H1 (cell line): ENCODE results near the gene TATDN2. TPM values are rescaled to one million over a fixed set of nuclear protein-coding genes. Genes with fewer than 3 reads are reported as not detected.
"Not testable (repeated sequence)": the region's sequence is repeated elsewhere in the genome, so short reads cannot be mapped to it uniquely, and the experiment has no call there.

ENCODE experiments used
- CTCF ChIA-PET: fragments of 300-600 bp; sonication (Branson Sonifier 250); formaldehyde crosslinking; loops from one replicate; lab custom pipeline; 2021; ENCODE audit not compliant: partially characterized antibody; lab: Charles Lee
- POLR2A ChIA-PET: fragments of 300-600 bp; sonication (Branson Sonifier 250); formaldehyde crosslinking; loops from one replicate; lab custom pipeline; 2021; ENCODE audit warnings: inconsistent platforms; ENCODE audit not compliant: partially characterized antibody; lab: Charles Lee
- DNase-seq, 2 experiments: peaks; one replicate each; pipeline versions ENCODE4 v3.0.0 to v3.0.0-alpha.2; 2010 to 2022; ENCODE audit warnings: low spot score in 2 of 2, low read depth in 1 of 2, mixed read lengths in 1 of 2
- FAIRE-seq: peaks from 2 replicates; lab custom pipeline; 2011; peaks lifted over from hg19 to GRCh38; lab: Jason Lieb, UNC
- H2AFZ ChIP-seq: 2 replicates; pipeline ENCODE4 v1.8.1; 2012; ENCODE audit warnings: low read length, inconsistent platforms
- H2AK5ac ChIP-seq: 2 replicates; pipeline ENCODE4 v1.6.1; 2013; ENCODE audit warnings: low read depth, low read length
- H2BK120ac ChIP-seq: replicated peaks from 2 replicates; pipeline ENCODE3; 2013; ENCODE audit warnings: low read depth, low read length, inconsistent platforms
- H2BK12ac ChIP-seq: 2 replicates; pipeline ENCODE4 v1.6.1; 2013; ENCODE audit warnings: low read depth, low read length
- H2BK15ac ChIP-seq: 2 replicates; pipeline ENCODE4 v1.6.1; 2013; ENCODE audit warnings: low read length
- H2BK20ac ChIP-seq: 2 replicates; pipeline ENCODE4 v1.6.1; 2013; ENCODE audit warnings: low read length
- H2BK5ac ChIP-seq: 2 replicates; pipeline ENCODE4 v1.6.1; 2013; ENCODE audit warnings: low read depth, low read length
- H3K14ac ChIP-seq: 2 replicates; pipeline ENCODE4 v1.6.1; 2013; ENCODE audit warnings: inconsistent platforms; ENCODE audit not compliant: insufficient read length
- H3K18ac ChIP-seq: 2 replicates; pipeline ENCODE4 v1.6.1; 2013; ENCODE audit warnings: low read length; ENCODE audit errors: extremely low read depth
- H3K23ac ChIP-seq: 2 replicates; pipeline ENCODE4 v1.6.1; 2013; ENCODE audit warnings: inconsistent platforms; ENCODE audit not compliant: insufficient read length
- H3K23me2 ChIP-seq: 2 replicates; pipeline ENCODE4 v1.6.1; 2013; ENCODE audit warnings: low read depth, low read length
- H3K27ac ChIP-seq: 2 replicates; pipeline ENCODE4 v1.6.1; 2011; ENCODE audit warnings: low read depth, low read length, inconsistent platforms
- H3K27me3 ChIP-seq, 4 experiments: replicated peaks in 1 of 4; 1 replicate in 1 of 4; 2 replicates in 3 of 4; pipeline versions ENCODE4 v1.6.1 to v1.8.1; 2011 to 2013; ENCODE audit warnings: low read length in 3 of 4, mild to moderate bottlenecking in 3 of 4, inconsistent platforms in 2 of 4, mixed read lengths in 2 of 4, moderate library complexity in 1 of 4; ENCODE audit not compliant: control insufficient read depth in 3 of 4, insufficient read depth in 3 of 4; ENCODE audit errors: extremely low read depth in 1 of 4
- H3K36me3 ChIP-seq, 4 experiments: 2 replicates each; pipeline versions ENCODE4 v1.6.1 to v1.8.1; 2011 to 2013; ENCODE audit warnings: mild to moderate bottlenecking in 4 of 4, low read length in 3 of 4, moderate library complexity in 2 of 4, control low read depth in 1 of 4, inconsistent platforms in 1 of 4; ENCODE audit not compliant: insufficient read depth in 4 of 4, control insufficient read depth in 2 of 4
- H3K4ac ChIP-seq: replicated peaks from 2 replicates; pipeline ENCODE3; 2013; ENCODE audit warnings: low read length, low read depth, mixed read lengths, inconsistent platforms; ENCODE audit not compliant: insufficient read length
- H3K4me1 ChIP-seq, 4 experiments: replicated peaks in 1 of 4; 1 replicate in 1 of 4; 2 replicates in 3 of 4; pipeline versions ENCODE4 v1.6.1 to v1.8.1; 2011 to 2013; ENCODE audit warnings: low read length in 3 of 4, inconsistent platforms in 2 of 4, mixed read lengths in 1 of 4; ENCODE audit not compliant: insufficient read depth in 4 of 4, control insufficient read depth in 3 of 4
- H3K4me2 ChIP-seq, 2 experiments: 2 replicates each; pipeline versions ENCODE4 v1.6.1 to v1.8.1; 2011 to 2013; ENCODE audit warnings: low read depth in 2 of 2, low read length in 2 of 2, control low read depth in 1 of 2, inconsistent platforms in 1 of 2, mild to moderate bottlenecking in 1 of 2; ENCODE audit not compliant: insufficient read depth in 1 of 2
- H3K4me3 ChIP-seq, 4 experiments: fragments of 200-600, 300-600 bp in 1 of 4; sonication (generic), shearing (Covaris generic), sonication (Bioruptor Twin) in 1 of 4; 2 replicates each; pipeline versions ENCODE4 v1.5.1 to v1.8.1; 2011 to 2016; ENCODE audit warnings: low read length in 4 of 4, low read depth in 3 of 4, control low read depth in 2 of 4, inconsistent platforms in 2 of 4, mild to moderate bottlenecking in 2 of 4, mixed read lengths in 1 of 4, moderate library complexity in 1 of 4; ENCODE audit not compliant: insufficient read depth in 2 of 4; ENCODE audit errors: extremely low read depth in 1 of 4
- H3K56ac ChIP-seq: replicated peaks from 2 replicates; pipeline ENCODE3; 2013; ENCODE audit warnings: low read depth, mild to moderate bottlenecking, mixed read lengths, low read length, inconsistent platforms; ENCODE audit not compliant: insufficient read length
- H3K79me1 ChIP-seq: 2 replicates; pipeline ENCODE4 v1.6.1; 2013; ENCODE audit warnings: low read depth, low read length, control low read depth
- H3K79me2 ChIP-seq, 2 experiments: 2 replicates each; pipeline versions ENCODE4 v1.6.1 to v1.8.1; 2012 to 2013; ENCODE audit warnings: low read length in 2 of 2, mild to moderate bottlenecking in 2 of 2, inconsistent platforms in 1 of 2; ENCODE audit not compliant: insufficient read depth in 2 of 2, control insufficient read depth in 1 of 2
- H3K9ac ChIP-seq, 4 experiments: replicated peaks in 1 of 4; 1 replicate in 1 of 4; 2 replicates in 3 of 4; pipeline versions ENCODE4 v1.6.1 to v1.8.1; 2011 to 2013; ENCODE audit warnings: low read depth in 3 of 4, low read length in 3 of 4, control low read depth in 2 of 4, mild to moderate bottlenecking in 2 of 4, moderate library complexity in 2 of 4, inconsistent platforms in 1 of 4; ENCODE audit errors: extremely low read depth in 1 of 4
- H3K9me3 ChIP-seq, 2 experiments: 2 replicates each; pipeline versions ENCODE4 v1.6.1 to v1.8.1; 2012 to 2013; ENCODE audit warnings: mild to moderate bottlenecking in 2 of 2, moderate library complexity in 2 of 2, control low read depth in 1 of 2, inconsistent platforms in 1 of 2, low read depth in 1 of 2, low read length in 1 of 2, mixed read lengths in 1 of 2; ENCODE audit not compliant: insufficient read depth in 2 of 2
- H4K20me1 ChIP-seq, 2 experiments: replicated peaks in 1 of 2; 2 replicates each; pipeline versions ENCODE3 to v1.8.1; 2011 to 2013; ENCODE audit warnings: inconsistent platforms in 2 of 2, low read length in 2 of 2, mild to moderate bottlenecking in 1 of 2; ENCODE audit not compliant: insufficient read depth in 2 of 2, control insufficient read depth in 1 of 2
- H4K5ac ChIP-seq: 2 replicates; pipeline ENCODE4 v1.6.1; 2013; ENCODE audit warnings: low read length, low read depth, mixed read lengths, inconsistent platforms; ENCODE audit not compliant: insufficient read length
- H4K8ac ChIP-seq: 2 replicates; pipeline ENCODE4 v1.8.0; 2013; ENCODE audit warnings: mild to moderate bottlenecking, moderate library complexity, low read length, inconsistent platforms; ENCODE audit not compliant: insufficient read depth; ENCODE audit errors: extremely low read depth
- H4K91ac ChIP-seq: replicated peaks from 2 replicates; pipeline ENCODE3; 2013; ENCODE audit warnings: low read length, mixed read lengths, inconsistent platforms; ENCODE audit not compliant: insufficient read length
- CTCF ChIP-seq, 3 experiments: IDR thresholded peaks; 1 replicate in 2 of 3; 2 replicates in 1 of 3; pipeline versions ENCODE4 v1.5.1 to v1.6.1; 2011; ENCODE audit warnings: low read length in 3 of 3, mild to moderate bottlenecking in 3 of 3, inconsistent platforms in 2 of 3, low read depth in 1 of 3, moderate library complexity in 1 of 3; ENCODE audit not compliant: insufficient read depth in 1 of 3; ENCODE audit errors: control extremely low read depth in 1 of 3
- TEAD4 ChIP-seq: IDR thresholded peaks from 2 replicates; pipeline ENCODE4 v1.6.1; 2012; ENCODE audit warnings: low read depth, low read length, inconsistent platforms, mixed read lengths
- WGBS, 2 experiments: shearing (Covaris generic) in 1 of 2; methylation state at CpG; one replicate each; pipeline versions ENCODE4 v1.1.6 to v1.1.7; 2013 to 2015; ENCODE audit warnings: low lambda C conversion rate in 2 of 2, mixed read lengths in 2 of 2, inconsistent platforms in 1 of 2, low coverage in 1 of 2, missing lambda C conversion rate in 1 of 2; ENCODE audit not compliant: insufficient replicate concordance in 2 of 2, insufficient coverage in 1 of 2, insufficient read length in 1 of 2; ENCODE audit errors: extremely low coverage in 1 of 2, missing lambda C conversion rate in 1 of 2; 5-methylcytosine and 5-hydroxymethylcytosine counted together
- polyA plus RNA-seq, 7 experiments: library from polyadenylated mRNA; depleted of rRNA in 3 of 7; stranded (reverse) in 5 of 7; unstranded in 2 of 7; fragments of >200 nt in 5 of 7; fragments of 200-250 nt in 2 of 7; gene quantifications; 1 replicate in 5 of 7; 2 replicates in 1 of 7; 4 replicates in 1 of 7; pipeline versions ENCODE4 v1.2.1 to v1.2.3, GENCODE V29; 2011 to 2013; ENCODE audit warnings: missing spikeins in 2 of 7, mixed read lengths in 2 of 7
- total RNA-seq: library from RNA; stranded (reverse); fragmentation: NEBNext Ultra II Directional; extraction: Animal tissue kit (Norgen Biotek cat#: 25700); gene quantifications from 2 replicates; pipeline ENCODE4 v1.2.1, GENCODE V29; 2021

TATDN2 gene
- total and polyA plus RNA-seq, 2 of the 8 experiments (the other 6 are each of a cell fraction or from before 2014, with no cell fraction given), result 12.1 to 34.8 TPM

- TF ChIP-seq CTCF (IDR thresholded peaks at IDR 0.05; ENCODE audit: control extremely low read depth in 1 of 3, insufficient read depth in 1 of 3, low read depth in 1 of 3, low read length in 3 of 3) (no peak), TEAD4 (no peak)
Measured at GRCh38 chr3:10269443-10269842, 21.2 kb downstream of the TATDN2 start (continued).

GRCh38 chr3:10272476-10272875 is 24.2 kb downstream of the TATDN2 start:
- not testable (repeated sequence) for FAIRE-seq, H2BK5ac ChIP-seq
- POLR2A ChIA-PET, result interaction anchor here (0.6 to 1.2 kb wide), 4 partner anchors 16 to 29 kb away, joined by 3 read pairs; no protein-coding TSS in a partner anchor

More at GRCh38 chr3:10272476-10272875, 24.2 kb downstream of the TATDN2 start:
- not testable (repeated sequence) for H3K23ac ChIP-seq, H3K23me2 ChIP-seq, H3K9me3 ChIP-seq, H3K18ac ChIP-seq, H2BK20ac ChIP-seq, H4K91ac ChIP-seq, H3K27me3 ChIP-seq, H4K8ac ChIP-seq, DNase-seq, H2BK120ac ChIP-seq, H3K14ac ChIP-seq, H3K4ac ChIP-seq, H3K4me1 ChIP-seq, H3K9ac ChIP-seq, H2AK5ac ChIP-seq, H3K27ac ChIP-seq, H2AFZ ChIP-seq, H2BK12ac ChIP-seq, H3K4me3 ChIP-seq, H2BK15ac ChIP-seq, H4K5ac ChIP-seq, H3K4me2 ChIP-seq, H3K56ac ChIP-seq, H3K79me1 ChIP-seq
- CTCF ChIA-PET, result interaction anchor here (0.6 to 5.2 kb wide), 7 partner anchors 9 to 49 kb away, joined by 3 to 29 read pairs (median 5); partner anchors contain the start of gene SEC13
- 93% methylated on average over 11 of the region's 11 CpGs; no CpG with 5 or more reads in 1 of the 2 experiments for WGBS, 2 experiments
- H3K36me3 ChIP-seq, result peaks cover 9 to 18% (median 13%) of the 10 kb centered on the region in 4 experiments; a peak in 7 of 8 replicates
- H3K79me2 ChIP-seq, result peaks cover 0 to 49% of the 10 kb centered on the region in 2 experiments; a peak in 2 of 4 replicates
- peaks cover 4 to 12% of the 10 kb centered on the region in 2 experiments for H4K20me1 ChIP-seq
